ENCODE measurements around the gene RBM4B. TPM values are rescaled to one million over a fixed set of nuclear protein-coding genes. Genes with fewer than 3 reads are reported as not detected.
A peak's percentile ranks its signal among the peaks of the same experiment; 100 is the strongest.

RBM4B gene
- total RNA-seq, 2 experiments from 2014 or later, result 29.1 to 38.3 TPM

DNA sequence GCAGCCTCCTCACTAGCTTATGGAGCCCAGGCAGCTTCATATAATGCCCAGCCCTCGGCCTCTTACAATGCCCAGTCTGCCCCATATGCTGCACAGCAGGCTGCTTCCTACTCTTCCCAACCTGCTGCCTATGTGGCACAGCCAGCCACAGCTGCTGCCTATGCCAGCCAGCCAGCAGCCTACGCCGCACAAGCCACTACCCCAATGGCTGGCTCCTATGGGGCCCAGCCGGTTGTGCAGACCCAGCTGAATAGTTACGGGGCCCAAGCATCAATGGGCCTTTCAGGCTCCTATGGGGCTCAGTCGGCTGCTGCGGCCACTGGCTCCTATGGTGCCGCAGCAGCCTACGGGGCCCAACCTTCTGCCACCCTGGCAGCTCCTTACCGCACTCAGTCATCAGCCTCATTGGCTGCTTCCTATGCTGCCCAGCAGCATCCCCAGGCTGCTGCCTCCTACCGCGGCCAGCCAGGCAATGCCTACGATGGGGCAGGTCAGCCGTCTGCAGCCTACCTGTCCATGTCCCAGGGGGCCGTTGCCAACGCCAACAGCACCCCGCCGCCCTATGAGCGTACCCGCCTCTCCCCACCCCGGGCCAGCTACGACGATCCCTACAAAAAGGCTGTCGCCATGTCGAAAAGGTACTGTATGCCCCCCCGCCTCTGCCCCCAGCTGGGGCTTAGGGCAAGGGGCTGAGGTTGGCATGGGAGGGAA is 52.5 kb downstream of the RBM4B start:
- H3K79me2 ChIP-seq (ENCODE audit: insufficient read depth, low read depth, low read length), result peaks cover 100% of the 10 kb centered on the region
- H3K27ac ChIP-seq (ENCODE audit: low read depth, low read length, poor library complexity, severe bottlenecking), result no peak overlapping the region
- peaks cover 25% of the 10 kb centered on the region for H4K20me1 ChIP-seq (ENCODE audit: insufficient read depth, low read length)
- POLR2A ChIA-PET, result no interaction called here
- H3K4me2 ChIP-seq (ENCODE audit: low read length), result no peak overlapping the region
- H3K4me1 ChIP-seq (ENCODE audit: insufficient read depth, low read length, poor library complexity, severe bottlenecking), result peaks cover 20% of the 10 kb centered on the region
- peaks cover 99% of the 10 kb centered on the region for H3K36me3 ChIP-seq (ENCODE audit: insufficient read depth, low read length)
- DNase-seq (ENCODE audit: low spot score), result no peak
- no peaks in the 10 kb centered on the region for H3K9me2 ChIP-seq (ENCODE audit: insufficient read depth, low read length)
- no peak overlapping the region for H3K4me3 ChIP-seq (ENCODE audit: low read depth, low read length, poor library complexity, severe bottlenecking)
- intact Hi-C loops (cut with micrococcal nuclease; ENCODE audit: unreplicated experiment), result no loop called here
- CTCF ChIA-PET (ENCODE audit: unreplicated experiment), result no interaction called here
- TF ChIP-seq EZH2phosphoT487 (IDR thresholded peaks at IDR 0.05; ENCODE audit: borderline replicate concordance, low read depth, low read length), result no peak
- TF ChIP-seq, protein P1, sequence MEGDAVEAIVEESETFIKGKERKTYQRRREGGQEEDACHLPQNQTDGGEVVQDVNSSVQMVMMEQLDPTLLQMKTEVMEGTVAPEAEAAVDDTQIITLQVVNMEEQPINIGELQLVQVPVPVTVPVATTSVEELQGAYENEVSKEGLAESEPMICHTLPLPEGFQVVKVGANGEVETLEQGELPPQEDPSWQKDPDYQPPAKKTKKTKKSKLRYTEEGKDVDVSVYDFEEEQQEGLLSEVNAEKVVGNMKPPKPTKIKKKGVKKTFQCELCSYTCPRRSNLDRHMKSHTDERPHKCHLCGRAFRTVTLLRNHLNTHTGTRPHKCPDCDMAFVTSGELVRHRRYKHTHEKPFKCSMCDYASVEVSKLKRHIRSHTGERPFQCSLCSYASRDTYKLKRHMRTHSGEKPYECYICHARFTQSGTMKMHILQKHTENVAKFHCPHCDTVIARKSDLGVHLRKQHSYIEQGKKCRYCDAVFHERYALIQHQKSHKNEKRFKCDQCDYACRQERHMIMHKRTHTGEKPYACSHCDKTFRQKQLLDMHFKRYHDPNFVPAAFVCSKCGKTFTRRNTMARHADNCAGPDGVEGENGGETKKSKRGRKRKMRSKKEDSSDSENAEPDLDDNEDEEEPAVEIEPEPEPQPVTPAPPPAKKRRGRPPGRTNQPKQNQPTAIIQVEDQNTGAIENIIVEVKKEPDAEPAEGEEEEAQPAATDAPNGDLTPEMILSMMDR (conservative IDR thresholded peaks at IDR 0.05; ENCODE audit: low read length), result no peak
- no peak overlapping the region for H2AFZ ChIP-seq (ENCODE audit: low read length)
- H3K9me3 ChIP-seq (ENCODE audit: low read length), result no peaks in the 10 kb centered on the region
- no TSS peak for BruUV-seq (replicated peaks)

DNA sequence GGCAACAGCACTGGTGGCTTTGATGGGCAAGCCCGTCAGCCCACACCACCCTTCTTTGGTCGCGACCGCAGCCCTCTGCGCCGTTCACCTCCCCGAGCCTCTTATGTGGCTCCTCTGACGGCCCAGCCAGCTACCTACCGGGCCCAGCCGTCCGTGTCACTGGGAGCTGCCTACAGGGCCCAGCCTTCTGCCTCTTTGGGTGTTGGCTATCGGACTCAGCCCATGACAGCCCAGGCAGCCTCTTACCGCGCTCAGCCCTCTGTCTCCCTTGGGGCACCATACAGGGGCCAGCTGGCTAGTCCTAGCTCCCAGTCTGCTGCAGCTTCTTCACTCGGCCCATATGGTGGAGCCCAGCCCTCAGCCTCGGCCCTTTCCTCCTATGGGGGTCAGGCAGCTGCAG is 53.2 kb downstream of the RBM4B start:
- ChIA-PET CTCF (ENCODE audit: unreplicated experiment) (no interaction called here), POLR2A (no interaction called here)
- Histone ChIP-seq H3K36me3 (ENCODE audit: insufficient read depth, low read length) (peaks cover 98% of the 10 kb centered on the region), H3K9me3 (ENCODE audit: low read length) (no peaks in the 10 kb centered on the region), H3K4me3 (ENCODE audit: low read depth, low read length, poor library complexity, severe bottlenecking) (no peak overlapping the region), H3K9me2 (ENCODE audit: insufficient read depth, low read length) (no peaks in the 10 kb centered on the region), H2AFZ (ENCODE audit: low read length) (no peak overlapping the region), H3K4me2 (ENCODE audit: low read length) (no peak overlapping the region), H3K4me1 (ENCODE audit: insufficient read depth, low read length, poor library complexity, severe bottlenecking) (peaks cover 26% of the 10 kb centered on the region), H3K79me2 (ENCODE audit: insufficient read depth, low read depth, low read length) (peaks cover 100% of the 10 kb centered on the region), H4K20me1 (ENCODE audit: insufficient read depth, low read length) (peaks cover 28% of the 10 kb centered on the region), H3K27ac (ENCODE audit: low read depth, low read length, poor library complexity, severe bottlenecking) (no peak overlapping the region)
- DNase-seq (ENCODE audit: low spot score), result no peak
- TF ChIP-seq, protein P1 (conservative IDR thresholded peaks at IDR 0.05; ENCODE audit: low read length), result no peak
- no peak for TF ChIP-seq EZH2phosphoT487 (IDR thresholded peaks at IDR 0.05; ENCODE audit: borderline replicate concordance, low read depth, low read length)
- intact Hi-C loops (cut with micrococcal nuclease; ENCODE audit: unreplicated experiment), result no loop called here
- BruUV-seq (replicated peaks), result no TSS peak

DNA sequence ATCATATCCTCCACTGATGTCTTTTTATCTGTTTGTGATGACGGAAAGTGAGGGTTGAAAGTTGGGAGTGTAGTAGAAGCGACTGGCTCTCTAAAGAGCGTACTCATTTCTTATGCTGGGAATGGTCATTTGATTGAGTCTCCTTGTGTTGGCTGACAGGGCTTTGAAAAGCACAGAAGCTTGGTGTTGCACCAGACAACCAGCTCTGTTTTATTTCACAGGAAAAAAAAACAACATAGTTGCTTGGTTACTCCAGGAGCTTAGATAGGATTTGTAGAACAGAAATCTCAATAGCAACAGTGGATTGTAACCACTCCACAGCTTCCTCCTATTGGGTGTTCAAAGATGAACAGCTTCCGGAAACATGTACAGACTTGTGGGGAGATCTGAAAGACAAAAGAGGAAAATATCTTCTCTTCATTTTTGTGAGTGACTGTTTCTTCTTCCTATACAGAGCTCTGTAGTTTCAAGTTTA is 58.6 kb downstream of the RBM4B start:
- Histone ChIP-seq H3K9me2 (ENCODE audit: insufficient read depth, low read length) (no peaks in the 10 kb centered on the region), H3K36me3 (ENCODE audit: insufficient read depth, low read length) (peaks cover 73% of the 10 kb centered on the region), H3K9me3 (ENCODE audit: low read length) (no peaks in the 10 kb centered on the region), H2AFZ (ENCODE audit: low read length) (no peak overlapping the region), H3K4me1 (ENCODE audit: insufficient read depth, low read length, poor library complexity, severe bottlenecking) (peaks cover 52% of the 10 kb centered on the region), H3K79me2 (ENCODE audit: insufficient read depth, low read depth, low read length) (peaks cover 92% of the 10 kb centered on the region), H4K20me1 (ENCODE audit: insufficient read depth, low read length) (peaks cover 41% of the 10 kb centered on the region), H3K4me2 (ENCODE audit: low read length) (peak overlapping the region; percentile 86), H3K4me3 (ENCODE audit: low read depth, low read length, poor library complexity, severe bottlenecking) (peak overlapping the region; percentile 94), H3K27ac (ENCODE audit: low read depth, low read length, poor library complexity, severe bottlenecking) (no peak overlapping the region)
- BruUV-seq (replicated peaks), result no TSS peak
- ChIA-PET CTCF (ENCODE audit: unreplicated experiment) (no interaction called here), POLR2A (interaction anchor here (0.7 to 2.5 kb wide), 5 partner anchors 10 to 73 kb away, joined by 3 to 7 read pairs (median 4); partner anchors contain the start of genes RBM4B and ZDHHC24)
- TF ChIP-seq, protein P1 (conservative IDR thresholded peaks at IDR 0.05; ENCODE audit: low read length), result no peak
- no peak for TF ChIP-seq EZH2phosphoT487 (IDR thresholded peaks at IDR 0.05; ENCODE audit: borderline replicate concordance, low read depth, low read length)
- DNase-seq (ENCODE audit: low spot score), result no peak
- intact Hi-C loops (cut with micrococcal nuclease; ENCODE audit: unreplicated experiment), result loop anchor here (5.0 kb wide), 2 partner anchors 42 to 77 kb away; no protein-coding TSS in a partner anchor

Measured in OCI-LY7 (cell line).